GM20000 (cell line): ENCODE results near the gene CCL7.

ENCODE experiments used
- DNase-seq: peaks from one replicate; pipeline ENCODE4 v3.0.0; 2012; ENCODE audit warnings: low spot score
- CTCF ChIP-seq: IDR thresholded peaks from 2 replicates; pipeline ENCODE4 v1.5.1; 2012; ENCODE audit warnings: mild to moderate bottlenecking, control low read depth; ENCODE audit errors: extremely low read depth, missing control alignments

CCL7 gene

DNA sequence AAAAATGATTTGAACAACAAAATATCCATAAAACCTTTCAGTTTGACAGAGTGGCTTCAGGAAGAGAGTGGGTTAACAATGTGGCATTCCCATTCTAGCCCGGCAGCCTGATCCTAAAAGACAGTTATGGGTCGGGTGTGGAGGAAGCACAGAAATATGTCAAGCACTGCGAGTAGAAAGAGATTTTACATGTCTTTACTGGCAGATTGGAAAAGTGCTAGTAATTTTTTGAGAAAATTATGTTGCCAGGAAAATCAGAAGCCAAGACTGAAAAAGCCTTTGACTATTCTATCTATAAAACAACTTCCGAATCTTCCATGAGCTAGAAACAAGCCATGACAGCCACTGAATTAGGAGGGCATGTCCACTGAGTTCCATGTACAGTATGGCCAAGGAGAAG lies 9.2 kb upstream of the CCL7 start:
- TF ChIP-seq CTCF: no peak
- no peak for DNase-seq

GRCh38 chr17:34261568-34262337 lies 8.3 kb upstream of the CCL7 start:
- no peak for DNase-seq
- TF ChIP-seq CTCF: no peak

DNA sequence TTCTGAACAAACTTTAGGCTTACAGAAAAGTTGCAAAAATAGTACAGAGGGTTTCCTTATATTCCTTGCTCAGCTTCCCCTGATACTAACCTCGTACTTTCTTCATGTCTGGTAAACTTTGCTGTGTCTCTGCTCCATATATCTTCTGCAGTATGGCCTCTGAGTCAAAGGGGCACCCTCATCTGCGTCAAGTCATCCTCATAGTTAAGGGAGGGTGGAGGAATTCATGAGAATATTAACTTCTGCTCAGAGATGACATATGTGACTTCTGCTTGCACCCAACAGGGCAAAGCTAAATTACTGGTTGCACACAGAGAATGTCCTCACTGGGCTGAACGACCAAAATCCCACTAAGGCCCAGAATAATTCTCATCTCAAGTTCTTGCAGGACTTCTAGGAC lies 4.3 kb upstream of the CCL7 start:
- DNase-seq: no peak
- no peak for TF ChIP-seq CTCF

GRCh38 chr17:34275881-34276280 lies 5.9 kb downstream of the CCL7 start:
- DNase-seq: no peak
- TF ChIP-seq CTCF: no peak

- no peak for DNase-seq
- TF ChIP-seq CTCF: no peak
Observed at GRCh38 chr17:34276826-34277225, 6.8 kb downstream of the CCL7 start.

DNA sequence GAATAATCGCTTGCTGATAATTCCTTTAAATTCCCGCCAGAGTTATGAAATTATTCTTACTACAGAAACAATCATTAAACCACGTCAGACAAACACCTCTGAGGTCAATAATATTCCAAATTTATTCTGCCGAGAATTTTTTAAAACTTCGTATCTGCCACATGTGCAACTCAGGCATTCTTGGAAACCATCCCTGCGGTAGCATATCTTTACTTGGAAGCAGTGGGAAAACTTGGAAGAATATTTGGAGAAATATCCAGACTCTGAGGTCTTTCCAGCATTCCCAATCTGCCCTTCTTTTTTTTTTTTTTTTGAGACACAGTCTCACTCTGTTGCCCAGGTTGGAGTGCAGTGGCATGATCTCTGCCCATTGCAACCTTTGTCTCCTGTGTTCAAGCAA lies 13.6 kb downstream of the CCL7 start:
- no peak for TF ChIP-seq CTCF
- DNase-seq: no peak

GRCh38 chr17:34285286-34285792 lies 15.3 kb downstream of the CCL7 start, which contains the start of gene CCL11:
Gene CCL11, plus strand, starts transcription at chr17:34285742. Its CDS starts 67 bp downstream, at chr17:34285809.
- no peak for DNase-seq
- no peak for TF ChIP-seq CTCF
